DOHH2 (cell line): ENCODE measurements around the gene TESMIN.

Source experiments
- H3F3A ChIP-seq: fragments of 200-600 bp; sonication (generic), shearing (Covaris generic); 2 replicates; pipeline ENCODE4 v1.6.0; 2016; ENCODE audit warnings: antibody characterized with exemption, mild to moderate bottlenecking; ENCODE audit not compliant: control insufficient read depth, insufficient read depth
- H3K27ac ChIP-seq: fragments of 200-600 bp; sonication (generic); 2 replicates; pipeline ENCODE4 v1.5.1; 2014; ENCODE audit warnings: low read depth, mild to moderate bottlenecking, low read length, moderate library complexity
- H3K27me3 ChIP-seq: fragments of 200-600 bp; sonication (generic); 2 replicates; pipeline ENCODE4 v1.6.1; 2014; ENCODE audit warnings: mild to moderate bottlenecking, low read length, mixed read lengths; ENCODE audit not compliant: control insufficient read depth
- H3K36me3 ChIP-seq: fragments of 200-600 bp; sonication (generic); 2 replicates; pipeline ENCODE4 v1.6.1; 2014; ENCODE audit warnings: mild to moderate bottlenecking, low read length, moderate library complexity, mixed read lengths; ENCODE audit not compliant: control insufficient read depth
- H3K4me1 ChIP-seq: fragments of 200-600 bp; sonication (generic); 2 replicates; pipeline ENCODE4 v1.6.1; 2014; ENCODE audit warnings: mild to moderate bottlenecking, low read length, mixed read lengths; ENCODE audit not compliant: control insufficient read depth
- H3K4me2 ChIP-seq: fragments of 200-600 bp; sonication (generic); 2 replicates; pipeline ENCODE4 v1.6.0; 2014; ENCODE audit warnings: mild to moderate bottlenecking, low read length, moderate library complexity
- H3K4me3 ChIP-seq: fragments of 200-600 bp; sonication (generic); 2 replicates; pipeline ENCODE4 v1.5.1; 2014; ENCODE audit warnings: mild to moderate bottlenecking, low read length, mixed read lengths
- H3K79me2 ChIP-seq: fragments of 200-600 bp; sonication (generic); 2 replicates; pipeline ENCODE4 v1.6.1; 2014; ENCODE audit warnings: mild to moderate bottlenecking, low read length, mixed read lengths; ENCODE audit not compliant: control insufficient read depth
- H3K9me2 ChIP-seq: fragments of 200-600 bp; sonication (generic); replicated peaks from 2 replicates; pipeline ENCODE4 v1.6.1; 2014; ENCODE audit warnings: mild to moderate bottlenecking, low read length, mixed read lengths; ENCODE audit not compliant: control insufficient read depth
- H3K9me3 ChIP-seq: fragments of 200-600 bp; sonication (generic); 2 replicates; pipeline ENCODE4 v1.6.1; 2014; ENCODE audit warnings: antibody characterized with exemption, low read length, mixed read lengths; ENCODE audit not compliant: control insufficient read depth, insufficient read depth
- H4K20me1 ChIP-seq: fragments of 200-600 bp; sonication (generic); 2 replicates; pipeline ENCODE4 v1.6.0; 2014; ENCODE audit warnings: low read depth, mild to moderate bottlenecking, antibody characterized with exemption, low read length, moderate library complexity; ENCODE audit not compliant: control insufficient read depth, insufficient read depth
- CTCF ChIP-seq: fragments of 200-600 bp; sonication (generic); IDR thresholded peaks from one replicate; pipeline ENCODE4 v1.5.1; 2014; ENCODE audit warnings: antibody characterized with exemption, mild to moderate bottlenecking, low read depth, low read length; ENCODE audit not compliant: poor library complexity, severe bottlenecking
- EZH2phosphoT487 ChIP-seq: fragments of 200-600 bp; sonication (generic); IDR thresholded peaks from 2 replicates; pipeline ENCODE4 v1.6.1; 2017; ENCODE audit warnings: borderline replicate concordance, mild to moderate bottlenecking, antibody characterized with exemption, low read length, moderate library complexity, mixed read lengths

TESMIN gene

GRCh38 chr11:68727783-68728182, 23.5 kb downstream of the TESMIN start:
- H3K9me2 ChIP-seq = no peaks in the 10 kb centered on the region
- no peak overlapping the region for H3K4me2 ChIP-seq
- H3K4me1 ChIP-seq = peaks cover 4% of the 10 kb centered on the region
- no peaks in the 10 kb centered on the region for H3K36me3 ChIP-seq
- no peak overlapping the region for H3K4me3 ChIP-seq
- H3F3A ChIP-seq = no peaks in the 10 kb centered on the region
- H3K27ac ChIP-seq = no peak overlapping the region
- H3K27me3 ChIP-seq = peaks cover 20% of the 10 kb centered on the region
- TF ChIP-seq EZH2phosphoT487 (no peak), CTCF (no peak)
- H4K20me1 ChIP-seq = no peaks in the 10 kb centered on the region
- H3K9me3 ChIP-seq = no peaks in the 10 kb centered on the region
- no peaks in the 10 kb centered on the region for H3K79me2 ChIP-seq

GRCh38 chr11:68724293-68724692, 27.0 kb downstream of the TESMIN start:
- Histone ChIP-seq H3K27me3 (peaks cover 35% of the 10 kb centered on the region), H3K4me3 (no peak overlapping the region)

GRCh38 chr11:68722143-68722542, 29.2 kb downstream of the TESMIN start:
- no peaks in the 10 kb centered on the region for H3F3A ChIP-seq
- no peaks in the 10 kb centered on the region for H3K36me3 ChIP-seq
- TF ChIP-seq EZH2phosphoT487 = no peak
- TF ChIP-seq CTCF = no peak
- no peak overlapping the region for H3K27ac ChIP-seq
- peaks cover 30% of the 10 kb centered on the region; the same call in 1 of the 2 replicates for H3K27me3 ChIP-seq
- H3K9me2 ChIP-seq = no peaks in the 10 kb centered on the region
- H3K4me1 ChIP-seq = no peaks in the 10 kb centered on the region
- H3K4me2 ChIP-seq = no peak overlapping the region
- no peaks in the 10 kb centered on the region for H3K79me2 ChIP-seq
- H3K9me3 ChIP-seq = no peaks in the 10 kb centered on the region
- no peaks in the 10 kb centered on the region for H4K20me1 ChIP-seq
- H3K4me3 ChIP-seq = no peak overlapping the region

More at GRCh38 chr11:68724293-68724692, 27.0 kb downstream of the TESMIN start:
- H3K27ac ChIP-seq = no peak overlapping the region
- H3K79me2 ChIP-seq = no peaks in the 10 kb centered on the region
- no peaks in the 10 kb centered on the region for H4K20me1 ChIP-seq
- H3K4me2 ChIP-seq = no peak overlapping the region
- TF ChIP-seq EZH2phosphoT487 = no peak
- TF ChIP-seq CTCF = no peak
- no peaks in the 10 kb centered on the region for H3K9me3 ChIP-seq
- no peaks in the 10 kb centered on the region for H3K9me2 ChIP-seq
- H3F3A ChIP-seq = no peaks in the 10 kb centered on the region
- H3K36me3 ChIP-seq = no peaks in the 10 kb centered on the region
- no peaks in the 10 kb centered on the region for H3K4me1 ChIP-seq

GRCh38 chr11:68721075-68721474, 30.2 kb downstream of the TESMIN start:
- Histone ChIP-seq H3K4me2 (no peak overlapping the region), H3F3A (no peaks in the 10 kb centered on the region), H3K4me1 (no peaks in the 10 kb centered on the region), H3K9me2 (no peaks in the 10 kb centered on the region), H3K4me3 (no peak overlapping the region), H3K79me2 (no peaks in the 10 kb centered on the region), H3K9me3 (no peaks in the 10 kb centered on the region), H3K36me3 (no peaks in the 10 kb centered on the region), H3K27me3 (peaks cover 30% of the 10 kb centered on the region; the same call in 1 of the 2 replicates), H3K27ac (no peak overlapping the region), H4K20me1 (no peaks in the 10 kb centered on the region)
- TF ChIP-seq EZH2phosphoT487 (no peak), CTCF (no peak)
